GM18502 (cell line): ENCODE measurements around the gene MN1.

Experiments
- ATAC-seq: cut with Tn5 transposase; IDR thresholded peaks from one replicate; pipeline ENCODE4 v1.9.1; 2021; ENCODE audit warnings: mild to moderate bottlenecking; ENCODE audit not compliant: unreplicated experiment, poor library complexity

MN1 gene

GRCh38 chr22:27801616-27802345 lies at the start of gene MN1:
MN1 (minus strand) TSS chr22:27801756; CDS start chr22:27800543, 1,213 bp downstream.
- ATAC-seq = no peak

GRCh38 chr22:27850000-27850521 lies 48.5 kb upstream of the MN1 start:
- no peak for ATAC-seq

GRCh38 chr22:27848005-27848404 lies 46.4 kb upstream of the MN1 start:
- no peak for ATAC-seq

GRCh38 chr22:27846910-27847309 lies 45.4 kb upstream of the MN1 start:
- no peak for ATAC-seq

GRCh38 chr22:27846248-27846757 lies 44.7 kb upstream of the MN1 start:
- ATAC-seq = no peak

- no peak for ATAC-seq
These were observed 44.1 kb upstream of the MN1 start for GRCh38 chr22:27845644-27846043.

GRCh38 chr22:27844656-27845591 lies 43.4 kb upstream of the MN1 start:
- ATAC-seq = no peak

- ATAC-seq = no peak
These were observed 42.7 kb upstream of the MN1 start for GRCh38 chr22:27844256-27844655.

- ATAC-seq = no peak
These were observed 41.9 kb upstream of the MN1 start for GRCh38 chr22:27843441-27843840.

- ATAC-seq = no peak
These were observed 41.3 kb upstream of the MN1 start for GRCh38 chr22:27842669-27843431.

GRCh38 chr22:27842201-27842600 lies 40.6 kb upstream of the MN1 start:
- ATAC-seq = no peak

GRCh38 chr22:27840436-27840835 lies 38.9 kb upstream of the MN1 start:
- no peak for ATAC-seq

- no peak for ATAC-seq
These were observed 37.6 kb upstream of the MN1 start for GRCh38 chr22:27839057-27839660.

- no peak for ATAC-seq
These were observed 34.6 kb upstream of the MN1 start for GRCh38 chr22:27836181-27836580.

- ATAC-seq = no peak
These were observed 33.9 kb upstream of the MN1 start for GRCh38 chr22:27835446-27835845.

- no peak for ATAC-seq
These were observed 33.0 kb upstream of the MN1 start for GRCh38 chr22:27834364-27835185.

GRCh38 chr22:27833803-27834202 lies 32.2 kb upstream of the MN1 start:
- no peak for ATAC-seq

- no peak for ATAC-seq
These were observed 31.1 kb upstream of the MN1 start for GRCh38 chr22:27832606-27833005.

- ATAC-seq = no peak
These were observed 28.1 kb upstream of the MN1 start for GRCh38 chr22:27829620-27830019.
